Astrocyte of the cerebellum (primary cell): ENCODE results near the gene DGKQ.

Source experiments
- DNase-seq: peaks from one replicate; pipeline ENCODE4 v3.0.0-alpha.2; 2011; ENCODE audit warnings: low read depth
- H3K4me3 ChIP-seq: 2 replicates; pipeline ENCODE4 v1.5.1; 2011; ENCODE audit warnings: mild to moderate bottlenecking, low read depth, low read length, moderate library complexity
- CTCF ChIP-seq: IDR thresholded peaks from 2 replicates; pipeline ENCODE4 v1.5.1; 2012; ENCODE audit warnings: low read length, low read depth, moderate library complexity, mild to moderate bottlenecking; ENCODE audit errors: missing control alignments
- in situ Hi-C: cut with HindIII; loops from 2 replicates; pipeline ENCODE4 v1.10.0; 2017; ENCODE audit warnings: low sequenced_read_pairs

Gene DGKQ

GRCh38 chr4:998096-998691 is 24.8 kb upstream of the DGKQ start:
- in situ Hi-C loops, result no loop called here
- H3K4me3 ChIP-seq, result no peak overlapping the region
- no peak for TF ChIP-seq CTCF
- no peak for DNase-seq

GRCh38 chr4:997375-998071 is 24.2 kb upstream of the DGKQ start:
- in situ Hi-C loops, result no loop called here
- no peak for TF ChIP-seq CTCF
- DNase-seq, result no peak
- H3K4me3 ChIP-seq, result peak overlapping the region; percentile 14

- in situ Hi-C loops, result no loop called here
- no peak overlapping the region for H3K4me3 ChIP-seq
- no peak for DNase-seq
- no peak for TF ChIP-seq CTCF
These were observed 23.6 kb upstream of the DGKQ start for GRCh38 chr4:996997-997374.

GRCh38 chr4:996030-996996 is 22.9 kb upstream of the DGKQ start:
- no peak for TF ChIP-seq CTCF
- in situ Hi-C loops, result no loop called here
- DNase-seq, result no peak
- no peak overlapping the region for H3K4me3 ChIP-seq

GRCh38 chr4:995311-996026 is 22.1 kb upstream of the DGKQ start:
- no peak for TF ChIP-seq CTCF
- in situ Hi-C loops, result no loop called here
- no peak overlapping the region for H3K4me3 ChIP-seq
- DNase-seq, result no peak
